IPS DF 4.7 (cell line): Measurements from ENCODE around the gene L1CAM.

Experiments used
- DNase-seq: peaks from one replicate; pipeline ENCODE4 v3.0.0-alpha.2; 2013; ENCODE audit warnings: low spot score; ENCODE audit errors: extremely low read depth

The L1CAM gene

GRCh38 chrX:153903238-153903980, 17.4 kb upstream of the L1CAM start:
- DNase-seq = no peak

GRCh38 chrX:153902385-153902784, 16.4 kb upstream of the L1CAM start:
- DNase-seq = no peak

GRCh38 chrX:153901753-153902140, 15.8 kb upstream of the L1CAM start:
- DNase-seq = no peak

- no peak for DNase-seq
Observed at GRCh38 chrX:153900831-153901752, 15.1 kb upstream of the L1CAM start.

GRCh38 chrX:153897899-153898298, 11.9 kb upstream of the L1CAM start:
- DNase-seq = no peak

- DNase-seq = no peak
Observed at GRCh38 chrX:153889123-153889522, 3.1 kb upstream of the L1CAM start.

- DNase-seq = no peak
Observed at GRCh38 chrX:153888344-153888743, 2.4 kb upstream of the L1CAM start.

GRCh38 chrX:153887385-153887784, 1.4 kb upstream of the L1CAM start:
- no peak for DNase-seq

- no peak for DNase-seq
Observed at GRCh38 chrX:153886915-153887314, 942 bp upstream of the L1CAM start.

GRCh38 chrX:153885208-153885787, 675 bp downstream of the L1CAM start:
- DNase-seq = no peak

- DNase-seq = no peak
Observed at GRCh38 chrX:153884590-153884989, 1.4 kb downstream of the L1CAM start.

- no peak for DNase-seq
Observed at GRCh38 chrX:153884136-153884535, 1.8 kb downstream of the L1CAM start.

- DNase-seq = no peak
Observed at GRCh38 chrX:153883163-153883843, 2.7 kb downstream of the L1CAM start.

GRCh38 chrX:153882557-153882956, 3.4 kb downstream of the L1CAM start:
- no peak for DNase-seq

- DNase-seq = no peak
Observed at GRCh38 chrX:153882086-153882498, 3.9 kb downstream of the L1CAM start.

- no peak for DNase-seq
Observed at GRCh38 chrX:153881281-153881680, 4.7 kb downstream of the L1CAM start.

GRCh38 chrX:153880440-153880815, 5.5 kb downstream of the L1CAM start:
- DNase-seq = no peak

GRCh38 chrX:153879741-153880439, 6.1 kb downstream of the L1CAM start:
- no peak for DNase-seq

- no peak for DNase-seq
Observed at GRCh38 chrX:153878969-153879653, 6.9 kb downstream of the L1CAM start.

- DNase-seq = no peak
Observed at GRCh38 chrX:153878345-153878744, 7.6 kb downstream of the L1CAM start.
